GM19193 (cell line): ENCODE measurements around the gene UGT1A6.

Experiments
- POLR2A ChIP-seq: IDR thresholded peaks from 4 replicates; pipeline ENCODE4 v1.6.1; 2011; ENCODE audit not compliant: insufficient read depth, insufficient read length; ENCODE audit errors: extremely low read depth

The UGT1A6 gene

GRCh38 chr2:233679196-233679595 is 13.5 kb upstream of the UGT1A6 start:
- no peak for TF ChIP-seq POLR2A

- no peak for TF ChIP-seq POLR2A
These were observed 12.2 kb upstream of the UGT1A6 start for GRCh38 chr2:233680361-233681045.

GRCh38 chr2:233681521-233682099 is 11.1 kb upstream of the UGT1A6 start, which contains the start of gene UGT1A7:
TSS of gene UGT1A7 (plus strand) at chr2:233681901. CDS start at chr2:233681938, 37 bp downstream.
- TF ChIP-seq POLR2A = no peak

GRCh38 chr2:233684640-233685039 is 8.1 kb upstream of the UGT1A6 start:
- no peak for TF ChIP-seq POLR2A

- TF ChIP-seq POLR2A = no peak
These were observed 5.8 kb upstream of the UGT1A6 start for GRCh38 chr2:233686928-233687327.

GRCh38 chr2:233688341-233688740 is 4.3 kb upstream of the UGT1A6 start:
- no peak for TF ChIP-seq POLR2A

- TF ChIP-seq POLR2A = no peak
These were observed 3.7 kb upstream of the UGT1A6 start for GRCh38 chr2:233689031-233689430.

- no peak for TF ChIP-seq POLR2A
These were observed 3.2 kb upstream of the UGT1A6 start for GRCh38 chr2:233689501-233689900.

GRCh38 chr2:233690444-233690843 is 2.2 kb upstream of the UGT1A6 start:
- TF ChIP-seq POLR2A = no peak

- TF ChIP-seq POLR2A = no peak
These were observed 952 bp upstream of the UGT1A6 start for GRCh38 chr2:233691443-233692433.

GRCh38 chr2:233693963-233694362 is 1.3 kb downstream of the UGT1A6 start:
- no peak for TF ChIP-seq POLR2A

GRCh38 chr2:233698740-233699139 is 6.0 kb downstream of the UGT1A6 start:
- no peak for TF ChIP-seq POLR2A

- no peak for TF ChIP-seq POLR2A
These were observed 6.8 kb downstream of the UGT1A6 start for GRCh38 chr2:233699424-233700027.

- TF ChIP-seq POLR2A = no peak
These were observed 7.4 kb downstream of the UGT1A6 start for GRCh38 chr2:233700028-233700635.
